GM12878 (cell line): ENCODE results near the gene MRPS12. TPM values are rescaled to one million over a fixed set of nuclear protein-coding genes. Genes with fewer than 3 reads are reported as not detected.
A peak's percentile ranks its signal among the peaks of the same experiment; 100 is the strongest.

Experiments
- ATAC-seq: fragments of 200-7000 bp; cut with Tn5 transposase; 3 replicates; pipeline ENCODE4 v1.9.1; 2020; ENCODE audit warnings: mild to moderate bottlenecking, moderate library complexity
- BruUV-seq: library from RNA; stranded (reverse); fragments of 400-500 nt; replicated peaks from 2 replicates; lab custom pipeline; 2021; lab: Mats Ljungman, UMichigan
- CTCF ChIA-PET: fragments of 300-600 bp; sonication (Branson Sonifier 250); formaldehyde crosslinking; extraction: SDS; loops from one replicate; lab custom pipeline; 2021; ENCODE audit warnings: inconsistent platforms; lab: Yijun Ruan, JAX
- POLR2A ChIA-PET: fragments of 350-600 bp; formaldehyde crosslinking; extraction: SDS; loops from one replicate; lab custom pipeline; 2021; ENCODE audit warnings: inconsistent platforms; lab: Charles Lee
- RAD21 ChIA-PET: fragments of 300-600 bp; sonication (Branson Sonifier 250); formaldehyde crosslinking; loops from one replicate; lab custom pipeline; 2023; ENCODE audit warnings: antibody characterized with exemption; ENCODE audit not compliant: unreplicated experiment; lab: Charles Lee
- SMC1A ChIA-PET: fragments of 300-600 bp; sonication (Branson Sonifier 250); formaldehyde crosslinking; loops from one replicate; lab custom pipeline; 2023; ENCODE audit not compliant: unreplicated experiment, uncharacterized antibody; lab: Charles Lee
- DNase-seq: peaks from one replicate; pipeline ENCODE4 v3.0.0-alpha.2; 2011; ENCODE audit warnings: low read depth, low spot score
- FAIRE-seq: peaks from 3 replicates; lab custom pipeline; 2011; peaks lifted over from hg19 to GRCh38; lab: Jason Lieb, UNC
- H2AFZ ChIP-seq: 2 replicates; pipeline ENCODE4 v1.6.0; 2011; ENCODE audit warnings: low read depth, low read length, control low read depth; ENCODE audit not compliant: control insufficient read depth
- H3K27ac ChIP-seq: 2 replicates; pipeline ENCODE4 v1.5.1; 2011; ENCODE audit warnings: control low read depth; ENCODE audit not compliant: control insufficient read depth, insufficient read depth
- H3K27me3 ChIP-seq, 2 experiments: replicated peaks in 1 of 2; 2 replicates each; pipeline versions ENCODE4 v1.6.0 to v1.6.1; 2011; ENCODE audit warnings: low read length in 1 of 2; ENCODE audit not compliant: control insufficient read depth in 2 of 2, insufficient read depth in 2 of 2
- H3K36me3 ChIP-seq, 2 experiments: 2 replicates each; pipeline ENCODE4 v1.5.1; 2011; ENCODE audit warnings: low read length in 1 of 2; ENCODE audit not compliant: control insufficient read depth in 2 of 2, insufficient read depth in 2 of 2
- H3K4me1 ChIP-seq: 2 replicates; pipeline ENCODE4 v1.6.1; 2011; ENCODE audit warnings: mild to moderate bottlenecking, low read length, moderate library complexity, mixed read lengths; ENCODE audit not compliant: control insufficient read depth, insufficient read depth
- H3K4me2 ChIP-seq: 2 replicates; pipeline ENCODE4 v1.6.0; 2011; ENCODE audit warnings: control low read depth; ENCODE audit not compliant: control insufficient read depth, insufficient read depth
- H3K4me3 ChIP-seq: fragments of 200-600 bp; sonication (generic); 2 replicates; pipeline ENCODE4 v1.5.1; 2016
- H3K79me2 ChIP-seq: 2 replicates; pipeline ENCODE4 v1.6.0; 2011; ENCODE audit warnings: low read length; ENCODE audit not compliant: control insufficient read depth, insufficient read depth
- H3K9ac ChIP-seq: 2 replicates; pipeline ENCODE4 v1.8.0; 2011; ENCODE audit warnings: low read length, control low read depth, mixed read lengths; ENCODE audit not compliant: control insufficient read depth, insufficient read depth
- H3K9me3 ChIP-seq: replicated peaks from 3 replicates; pipeline ENCODE4 v1.5.1; 2011; ENCODE audit warnings: mild to moderate bottlenecking, low read length; ENCODE audit not compliant: control insufficient read depth, insufficient read depth
- H4K20me1 ChIP-seq: 2 replicates; pipeline ENCODE4 v1.6.0; 2011; ENCODE audit not compliant: control insufficient read depth, insufficient read depth
- ATF7 ChIP-seq: fragments of 450-650 bp; IDR thresholded peaks from 2 replicates; pipeline ENCODE4 v1.6.1; 2016; ENCODE audit warnings: low read depth, mild to moderate bottlenecking
- BCL11A ChIP-seq: IDR thresholded peaks from 2 replicates; pipeline ENCODE4 v1.6.1; 2011; ENCODE audit warnings: low read depth, low read length
- CBFB ChIP-seq: IDR thresholded peaks from 2 replicates; pipeline ENCODE4 v1.6.1; 2016; ENCODE audit warnings: antibody characterized with exemption, low read depth
- HDAC2 ChIP-seq: fragments of 200-600 bp; sonication (generic); IDR thresholded peaks from 2 replicates; pipeline ENCODE4 v1.6.1; 2017
- HDAC6 ChIP-seq: fragments of 200-600 bp; sonication (generic); IDR thresholded peaks from one replicate; pipeline ENCODE4 v1.8.0; 2017; ENCODE audit warnings: antibody characterized with exemption; ENCODE audit not compliant: unreplicated experiment
- IRF4 ChIP-seq: IDR thresholded peaks from 2 replicates; pipeline ENCODE4 v1.6.1; 2011; ENCODE audit warnings: low read depth, low read length
- LARP7 ChIP-seq: fragments of 450-650 bp; IDR thresholded peaks from 2 replicates; pipeline ENCODE4 v1.6.1; 2017; ENCODE audit warnings: mild to moderate bottlenecking
- MLLT1 ChIP-seq: fragments of 450-650 bp; IDR thresholded peaks from 2 replicates; pipeline ENCODE4 v1.6.1; 2016; ENCODE audit warnings: mild to moderate bottlenecking
- NFYA ChIP-seq: IDR thresholded peaks from 2 replicates; pipeline ENCODE4 v1.6.1; 2011; ENCODE audit warnings: low read depth, mild to moderate bottlenecking, low read length, improper control_type of control experiment, borderline replicate concordance
- PAX8 ChIP-seq: fragments of 450-650 bp; IDR thresholded peaks from 2 replicates; pipeline ENCODE4 v1.6.1; 2017; ENCODE audit warnings: mild to moderate bottlenecking, moderate library complexity
- SIX5 ChIP-seq: IDR thresholded peaks from 2 replicates; pipeline ENCODE4 v1.6.1; 2011; ENCODE audit warnings: mild to moderate bottlenecking, low read depth, low read length, moderate library complexity; ENCODE audit not compliant: severe bottlenecking
- SMAD5 ChIP-seq: IDR thresholded peaks from 2 replicates; pipeline ENCODE4 v1.6.1; 2016; ENCODE audit warnings: antibody characterized with exemption, low read depth
- TAF1 ChIP-seq: IDR thresholded peaks from 2 replicates; pipeline ENCODE4 v1.6.1; 2011; ENCODE audit warnings: mild to moderate bottlenecking, low read depth, low read length, borderline replicate concordance
- WRNIP1 ChIP-seq: IDR thresholded peaks from 2 replicates; pipeline ENCODE4 v1.6.1; 2011; ENCODE audit warnings: low read depth, low read length, improper control_type of control experiment, borderline replicate concordance
- ZZZ3 ChIP-seq: IDR thresholded peaks from 2 replicates; pipeline ENCODE4 v1.6.1; 2011; ENCODE audit warnings: low read depth; ENCODE audit not compliant: control insufficient read depth, insufficient read length
- WGBS: methylation state at CpG from one replicate; pipeline ENCODE4 v1.1.6; 2016; ENCODE audit warnings: low lambda C conversion rate; ENCODE audit not compliant: insufficient replicate concordance, insufficient coverage; ENCODE audit errors: missing lambda C conversion rate; 5-methylcytosine and 5-hydroxymethylcytosine counted together
- in situ Hi-C: fragments of 300-500 bp; cut with MboI; formaldehyde crosslinking; loops from 9 replicates; pipeline ENCODE4 v1.14.3; 2018; ENCODE audit warnings: mixed read lengths
- intact Hi-C: fragments of 100-400 bp; cut with micrococcal nuclease; formaldehyde crosslinking; loops from one replicate; pipeline ENCODE4 v1.14.2; 2022; ENCODE audit not compliant: unreplicated experiment
- polyA plus RNA-seq, 11 experiments: library from polyadenylated mRNA; depleted of rRNA in 4 of 11; unstranded in 6 of 11; stranded (reverse) in 5 of 11; fragments of >200 nt; fragmentation: Nextera tagmentation in 4 of 11; fragmentation: Illumina TruSeq in 1 of 11; extraction: Ambion mirVana in 4 of 11; extraction: Trizol in 1 of 11; gene quantifications; 1 replicate in 1 of 11; 2 replicates in 10 of 11; pipeline versions ENCODE4 v1.2.1 to v1.2.3, GENCODE V29; 2011 to 2016; ENCODE audit warnings: inconsistent platforms in 2 of 11, missing spikeins in 2 of 11, low read depth in 1 of 11
- total RNA-seq, 4 experiments: library from RNA; depleted of rRNA in 3 of 4; stranded (reverse); fragments of >200 nt in 3 of 4; fragmentation: Illumina TruSeq in 1 of 4; extraction: Trizol in 1 of 4; gene quantifications; 2 replicates each; pipeline versions ENCODE4 v1.2.1 to v1.2.3, GENCODE V29; 2013 to 2021
- TF ChIP-seq, protein P1 (sequence below): fragments of 450-650 bp; formaldehyde crosslinking; IDR thresholded peaks from 2 replicates; pipeline ENCODE4 v1.5.0; 2022; ENCODE audit warnings: mild to moderate bottlenecking, missing genetic modification characterization
- TF ChIP-seq, protein P2 (sequence below): IDR thresholded peaks from 2 replicates; pipeline ENCODE4 v1.6.1; 2012; ENCODE audit warnings: mild to moderate bottlenecking, low read depth, low read length

Gene MRPS12
- total and polyA plus RNA-seq, 10 of the 15 experiments (the other 5 are each of a cell fraction or from before 2014, with no cell fraction given) = 7.3 to 205 (median 77.3) TPM

DNA sequence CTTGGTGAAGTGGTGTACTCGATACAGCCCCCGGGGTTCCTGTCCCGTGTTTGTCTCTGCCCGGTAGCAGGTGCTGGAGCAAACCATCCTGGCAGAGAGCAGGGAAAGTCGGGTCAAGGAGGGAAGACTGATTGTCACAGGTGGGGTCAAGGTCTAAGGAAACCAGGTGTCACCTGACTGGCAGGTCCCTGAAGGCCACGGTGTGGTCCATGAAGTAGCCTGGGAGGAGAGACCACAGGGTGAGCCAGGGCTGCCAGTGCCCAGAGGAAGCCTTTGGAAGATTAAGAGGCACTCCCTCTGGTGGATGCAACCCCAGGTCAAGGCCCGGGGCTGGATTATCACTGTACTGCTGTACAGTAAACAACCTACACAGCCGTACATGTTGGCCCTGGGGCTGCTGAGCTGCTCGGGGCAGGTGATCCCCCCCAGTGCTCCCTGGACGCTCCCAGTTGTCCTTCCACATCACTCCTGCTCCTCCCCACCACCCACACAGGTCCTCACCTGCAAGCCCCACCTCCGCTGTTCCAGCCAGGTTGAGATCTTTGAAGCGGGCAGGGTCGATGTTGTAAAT is 12.7 kb upstream of the MRPS12 start:
- FAIRE-seq = no peak
- Histone ChIP-seq H3K4me1 (no peaks in the 10 kb centered on the region), H4K20me1 (no peaks in the 10 kb centered on the region), H3K27me3 (no peaks in the 10 kb centered on the region), H3K36me3 (peaks cover 0 to 8% of the 10 kb centered on the region in 2 experiments; a peak in 2 of 4 replicates), H2AFZ (no peak overlapping the region), H3K9me3 (no peaks in the 10 kb centered on the region), H3K4me3 (no peak overlapping the region), H3K27ac (no peak overlapping the region), H3K4me2 (no peak overlapping the region), H3K9ac (no peak overlapping the region), H3K79me2 (no peaks in the 10 kb centered on the region)
- ChIA-PET POLR2A (no interaction called here), SMC1A (no interaction called here), CTCF (interaction anchor here (2.3 kb wide), 1 partner anchor 12 kb away, joined by 14 read pairs; the partner anchor contains the start of genes MRPS12 and SARS2), RAD21 (no interaction called here)
- 0 out of 3 replicates have a peak, but pooled peaks have one; percentile 35 for ATAC-seq
- no peak for DNase-seq
- in situ Hi-C loops (no loop called here), intact Hi-C loops (no loop called here)
- WGBS = 92% methylated on average over 12 of the region's 13 CpGs
- no TSS peak for BruUV-seq
- no peak for TF ChIP-seq ZZZ3
- no peak for TF ChIP-seq NFYA
- TF ChIP-seq, protein P1, sequence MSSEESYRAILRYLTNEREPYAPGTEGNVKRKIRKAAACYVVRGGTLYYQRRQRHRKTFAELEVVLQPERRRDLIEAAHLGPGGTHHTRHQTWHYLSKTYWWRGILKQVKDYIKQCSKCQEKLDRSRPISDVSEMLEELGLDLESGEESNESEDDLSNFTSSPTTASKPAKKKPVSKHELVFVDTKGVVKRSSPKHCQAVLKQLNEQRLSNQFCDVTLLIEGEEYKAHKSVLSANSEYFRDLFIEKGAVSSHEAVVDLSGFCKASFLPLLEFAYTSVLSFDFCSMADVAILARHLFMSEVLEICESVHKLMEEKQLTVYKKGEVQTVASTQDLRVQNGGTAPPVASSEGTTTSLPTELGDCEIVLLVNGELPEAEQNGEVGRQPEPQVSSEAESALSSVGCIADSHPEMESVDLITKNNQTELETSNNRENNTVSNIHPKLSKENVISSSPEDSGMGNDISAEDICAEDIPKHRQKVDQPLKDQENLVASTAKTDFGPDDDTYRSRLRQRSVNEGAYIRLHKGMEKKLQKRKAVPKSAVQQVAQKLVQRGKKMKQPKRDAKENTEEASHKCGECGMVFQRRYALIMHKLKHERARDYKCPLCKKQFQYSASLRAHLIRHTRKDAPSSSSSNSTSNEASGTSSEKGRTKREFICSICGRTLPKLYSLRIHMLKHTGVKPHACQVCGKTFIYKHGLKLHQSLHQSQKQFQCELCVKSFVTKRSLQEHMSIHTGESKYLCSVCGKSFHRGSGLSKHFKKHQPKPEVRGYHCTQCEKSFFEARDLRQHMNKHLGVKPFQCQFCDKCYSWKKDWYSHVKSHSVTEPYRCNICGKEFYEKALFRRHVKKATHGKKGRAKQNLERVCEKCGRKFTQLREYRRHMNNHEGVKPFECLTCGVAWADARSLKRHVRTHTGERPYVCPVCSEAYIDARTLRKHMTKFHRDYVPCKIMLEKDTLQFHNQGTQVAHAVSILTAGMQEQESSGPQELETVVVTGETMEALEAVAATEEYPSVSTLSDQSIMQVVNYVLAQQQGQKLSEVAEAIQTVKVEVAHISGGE = no peak
- TF ChIP-seq MLLT1 = no peak
- no peak for TF ChIP-seq PAX8
- no peak for TF ChIP-seq ATF7
- TF ChIP-seq HDAC6 = no peak
- no peak for TF ChIP-seq SMAD5
- no peak for TF ChIP-seq HDAC2
- TF ChIP-seq TAF1 = no peak
- TF ChIP-seq WRNIP1 = no peak
- TF ChIP-seq SIX5 = no peak
- no peak for TF ChIP-seq CBFB
- TF ChIP-seq, protein P2, sequence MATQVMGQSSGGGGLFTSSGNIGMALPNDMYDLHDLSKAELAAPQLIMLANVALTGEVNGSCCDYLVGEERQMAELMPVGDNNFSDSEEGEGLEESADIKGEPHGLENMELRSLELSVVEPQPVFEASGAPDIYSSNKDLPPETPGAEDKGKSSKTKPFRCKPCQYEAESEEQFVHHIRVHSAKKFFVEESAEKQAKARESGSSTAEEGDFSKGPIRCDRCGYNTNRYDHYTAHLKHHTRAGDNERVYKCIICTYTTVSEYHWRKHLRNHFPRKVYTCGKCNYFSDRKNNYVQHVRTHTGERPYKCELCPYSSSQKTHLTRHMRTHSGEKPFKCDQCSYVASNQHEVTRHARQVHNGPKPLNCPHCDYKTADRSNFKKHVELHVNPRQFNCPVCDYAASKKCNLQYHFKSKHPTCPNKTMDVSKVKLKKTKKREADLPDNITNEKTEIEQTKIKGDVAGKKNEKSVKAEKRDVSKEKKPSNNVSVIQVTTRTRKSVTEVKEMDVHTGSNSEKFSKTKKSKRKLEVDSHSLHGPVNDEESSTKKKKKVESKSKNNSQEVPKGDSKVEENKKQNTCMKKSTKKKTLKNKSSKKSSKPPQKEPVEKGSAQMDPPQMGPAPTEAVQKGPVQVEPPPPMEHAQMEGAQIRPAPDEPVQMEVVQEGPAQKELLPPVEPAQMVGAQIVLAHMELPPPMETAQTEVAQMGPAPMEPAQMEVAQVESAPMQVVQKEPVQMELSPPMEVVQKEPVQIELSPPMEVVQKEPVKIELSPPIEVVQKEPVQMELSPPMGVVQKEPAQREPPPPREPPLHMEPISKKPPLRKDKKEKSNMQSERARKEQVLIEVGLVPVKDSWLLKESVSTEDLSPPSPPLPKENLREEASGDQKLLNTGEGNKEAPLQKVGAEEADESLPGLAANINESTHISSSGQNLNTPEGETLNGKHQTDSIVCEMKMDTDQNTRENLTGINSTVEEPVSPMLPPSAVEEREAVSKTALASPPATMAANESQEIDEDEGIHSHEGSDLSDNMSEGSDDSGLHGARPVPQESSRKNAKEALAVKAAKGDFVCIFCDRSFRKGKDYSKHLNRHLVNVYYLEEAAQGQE = no peak
- no peak for TF ChIP-seq LARP7
- TF ChIP-seq IRF4 = no peak
- TF ChIP-seq BCL11A = no peak
